Omental fat pad (tissue), 4 donors: ENCODE data around the gene EXPH5. TPM values are rescaled to one million over a fixed set of nuclear protein-coding genes. Genes with fewer than 3 reads are reported as not detected.

Experiments
- ATAC-seq: fragments of 150-250 bp; one replicate; pipeline ENCODE4 v1.9.1; 2016; ENCODE audit warnings: mild to moderate bottlenecking, moderate library complexity; ENCODE audit not compliant: low FRiP score
- DNase-seq: peaks from one replicate; pipeline ENCODE4 v3.0.0-alpha.2; 2019; ENCODE audit warnings: low spot score
- total RNA-seq, 4 donors: library from RNA; depleted of rRNA; stranded (reverse); fragments of >200 nt; gene quantifications; one replicate each; pipeline ENCODE4 v1.1.0, GENCODE V29; 2016
- TF ChIP-seq, protein P1 (sequence below), 3 donors: fragments of 450-650 bp; IDR thresholded peaks; one replicate each; pipeline ENCODE4 v1.5.1; 2016 to 2017; ENCODE audit warnings: antibody characterized with exemption in 3 of 3, mild to moderate bottlenecking in 3 of 3, moderate library complexity in 2 of 3

The EXPH5 gene
- total RNA-seq, 4 donors from 2014 or later, result 0.32 to 1.8 (median 0.71) TPM

- TF ChIP-seq, protein P1, sequence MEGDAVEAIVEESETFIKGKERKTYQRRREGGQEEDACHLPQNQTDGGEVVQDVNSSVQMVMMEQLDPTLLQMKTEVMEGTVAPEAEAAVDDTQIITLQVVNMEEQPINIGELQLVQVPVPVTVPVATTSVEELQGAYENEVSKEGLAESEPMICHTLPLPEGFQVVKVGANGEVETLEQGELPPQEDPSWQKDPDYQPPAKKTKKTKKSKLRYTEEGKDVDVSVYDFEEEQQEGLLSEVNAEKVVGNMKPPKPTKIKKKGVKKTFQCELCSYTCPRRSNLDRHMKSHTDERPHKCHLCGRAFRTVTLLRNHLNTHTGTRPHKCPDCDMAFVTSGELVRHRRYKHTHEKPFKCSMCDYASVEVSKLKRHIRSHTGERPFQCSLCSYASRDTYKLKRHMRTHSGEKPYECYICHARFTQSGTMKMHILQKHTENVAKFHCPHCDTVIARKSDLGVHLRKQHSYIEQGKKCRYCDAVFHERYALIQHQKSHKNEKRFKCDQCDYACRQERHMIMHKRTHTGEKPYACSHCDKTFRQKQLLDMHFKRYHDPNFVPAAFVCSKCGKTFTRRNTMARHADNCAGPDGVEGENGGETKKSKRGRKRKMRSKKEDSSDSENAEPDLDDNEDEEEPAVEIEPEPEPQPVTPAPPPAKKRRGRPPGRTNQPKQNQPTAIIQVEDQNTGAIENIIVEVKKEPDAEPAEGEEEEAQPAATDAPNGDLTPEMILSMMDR (IDR thresholded peaks at IDR 0.05), result no peak
- no peak for DNase-seq
- ATAC-seq, result no peak
Observed at GRCh38 chr11:108483163-108483562, 110.4 kb downstream of the EXPH5 start.

- ATAC-seq, result no peak
- TF ChIP-seq, protein P1 (IDR thresholded peaks at IDR 0.05), result no peak
- DNase-seq, result no peak
Observed at GRCh38 chr11:108474664-108475463, 118.7 kb downstream of the EXPH5 start.

GRCh38 chr11:108472681-108473080 is 120.9 kb downstream of the EXPH5 start:
- DNase-seq, result no peak
- ATAC-seq, result no peak
- TF ChIP-seq, protein P1 (IDR thresholded peaks at IDR 0.05), result no peak

DNA sequence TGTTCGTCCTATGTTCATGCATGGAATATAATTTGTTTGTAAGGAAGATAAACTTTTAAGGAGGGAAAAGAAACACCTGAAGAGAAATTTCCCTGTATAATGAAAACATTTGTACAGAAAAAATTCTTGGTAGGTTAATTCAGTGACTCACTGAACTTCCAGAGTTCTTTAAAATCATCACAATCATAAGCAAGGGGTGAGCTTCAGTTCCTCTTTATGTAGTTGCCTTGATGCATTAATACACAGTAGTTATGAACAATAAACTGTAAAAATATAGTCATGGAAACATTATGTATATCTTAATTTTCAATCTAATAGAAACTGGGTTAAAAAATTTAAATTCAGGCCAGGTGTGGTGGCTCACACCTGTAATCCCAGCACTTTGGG is 125.1 kb downstream of the EXPH5 start:
- TF ChIP-seq, protein P1 (IDR thresholded peaks at IDR 0.05), result no peak
- DNase-seq, result no peak
- ATAC-seq, result no peak

DNA sequence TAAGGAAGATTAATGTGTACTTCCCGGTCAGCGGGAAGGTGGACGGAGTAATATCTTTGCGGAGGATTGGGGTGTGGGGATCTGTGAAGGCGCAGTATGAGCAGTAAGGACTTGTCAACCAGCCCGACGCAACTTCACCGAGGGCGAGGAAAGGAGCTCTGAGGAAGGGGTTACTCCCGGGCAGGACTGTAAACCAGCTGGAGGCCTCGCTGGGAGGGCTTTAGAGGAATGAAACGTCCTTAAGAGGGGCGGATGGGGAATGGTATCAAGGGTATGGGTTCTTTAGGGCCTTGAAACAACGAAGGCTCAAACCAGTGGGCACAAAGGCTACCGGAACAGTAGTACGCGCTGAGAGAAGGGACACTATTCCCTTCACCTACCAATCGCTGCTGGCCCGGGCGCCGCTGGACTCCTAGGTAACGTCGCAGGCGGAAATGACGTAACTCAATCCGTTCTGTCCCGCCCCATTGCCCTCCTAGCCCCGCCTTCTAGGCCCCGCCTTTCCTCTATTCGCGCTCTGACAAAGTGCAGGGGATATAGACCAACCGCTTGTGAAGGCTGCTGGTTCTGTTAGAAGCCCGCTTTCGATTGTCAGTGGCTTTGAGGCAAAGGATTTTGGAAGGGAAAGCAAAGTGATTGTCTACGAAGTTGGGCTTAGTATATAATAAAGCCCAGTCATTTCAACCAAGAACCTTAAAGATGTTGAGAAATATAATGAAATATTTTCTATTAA is 126.3 kb downstream of the EXPH5 start, which contains the start of gene C11orf65:
C11orf65 (minus strand) TSS at position 439 of the 733 bp plus-strand sequence. CDS start 5,970 bp downstream, outside the sequence.
- TF ChIP-seq, protein P1 (IDR thresholded peaks at IDR 0.05), result no peak
- peak; percentile 91 for DNase-seq
- ATAC-seq, result peak; percentile 100

- ATAC-seq, result no peak
Observed at GRCh38 chr11:108466405-108466804, 127.2 kb downstream of the EXPH5 start.

More at GRCh38 chr11:108466405-108466804, 127.2 kb downstream of the EXPH5 start:
- TF ChIP-seq, protein P1 (IDR thresholded peaks at IDR 0.05), result no peak
- DNase-seq, result no peak

Other genes with a start within 250 kb of the EXPH5 start
- gene C11orf65, start 126.2 kb downstream of the EXPH5 start, total RNA-seq, result under 1 TPM in 2 of 4 donors, not detected in 2; 0.28 to 0.32 TPM
- 10 to 100 TPM; 17.7 to 36.4 (median 22.1) TPM for gene POGLUT3, start 95.4 kb downstream of the EXPH5 start, total RNA-seq
- 10 to 100 TPM; 20.2 to 60.6 (median 26.5) TPM for gene DDX10, start 71.3 kb upstream of the EXPH5 start, total RNA-seq